Hepatocyte (in vitro differentiated cells): ENCODE data around the gene BLTP3A.

Experiments used
- EZH2 ChIP-seq: fragments of 200-600 bp; sonication (generic); IDR thresholded peaks from 2 replicates; pipeline ENCODE4 v1.6.1; 2016; ENCODE audit warnings: antibody characterized with exemption, mild to moderate bottlenecking, borderline replicate concordance
- TF ChIP-seq, protein P1 (sequence below): fragments of 200-600 bp; sonication (generic); IDR thresholded peaks from 2 replicates; pipeline ENCODE4 v1.5.1; 2016; ENCODE audit warnings: antibody characterized with exemption, mild to moderate bottlenecking; ENCODE audit not compliant: poor library complexity

DNA sequence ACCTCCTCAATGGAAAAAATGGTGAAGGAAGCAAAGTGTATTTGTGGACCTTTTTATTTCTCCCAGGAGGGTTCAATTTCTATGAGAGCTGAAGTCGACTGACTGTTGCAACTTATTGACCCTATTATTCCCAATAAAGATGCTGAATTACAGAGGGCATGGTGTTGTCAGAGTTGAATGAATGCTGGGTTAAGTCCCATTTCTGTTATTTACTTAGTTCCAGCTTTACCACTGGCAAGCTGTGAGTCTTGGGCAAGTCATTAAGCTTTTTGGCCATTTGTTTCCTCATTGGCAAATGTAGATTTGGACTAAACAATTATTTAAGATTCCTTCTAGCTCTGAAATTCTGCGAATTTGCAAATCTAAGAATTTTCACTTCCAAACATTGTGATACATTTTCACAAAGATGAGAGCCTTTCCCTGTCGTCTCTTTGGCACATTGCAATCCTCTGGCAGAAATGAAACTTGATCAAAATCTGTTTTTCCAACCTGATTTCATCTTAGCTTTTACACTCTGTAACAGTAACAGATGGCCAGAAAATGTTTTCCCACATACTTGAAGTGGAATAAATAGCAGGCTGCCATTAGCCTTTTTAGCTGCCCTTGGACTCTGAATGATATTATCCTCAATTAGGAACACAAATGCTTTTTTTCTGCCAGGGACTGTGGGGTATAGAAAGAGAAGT, 21.3 kb downstream of the BLTP3A start:
- TF ChIP-seq EZH2, result no peak
- TF ChIP-seq, protein P1, sequence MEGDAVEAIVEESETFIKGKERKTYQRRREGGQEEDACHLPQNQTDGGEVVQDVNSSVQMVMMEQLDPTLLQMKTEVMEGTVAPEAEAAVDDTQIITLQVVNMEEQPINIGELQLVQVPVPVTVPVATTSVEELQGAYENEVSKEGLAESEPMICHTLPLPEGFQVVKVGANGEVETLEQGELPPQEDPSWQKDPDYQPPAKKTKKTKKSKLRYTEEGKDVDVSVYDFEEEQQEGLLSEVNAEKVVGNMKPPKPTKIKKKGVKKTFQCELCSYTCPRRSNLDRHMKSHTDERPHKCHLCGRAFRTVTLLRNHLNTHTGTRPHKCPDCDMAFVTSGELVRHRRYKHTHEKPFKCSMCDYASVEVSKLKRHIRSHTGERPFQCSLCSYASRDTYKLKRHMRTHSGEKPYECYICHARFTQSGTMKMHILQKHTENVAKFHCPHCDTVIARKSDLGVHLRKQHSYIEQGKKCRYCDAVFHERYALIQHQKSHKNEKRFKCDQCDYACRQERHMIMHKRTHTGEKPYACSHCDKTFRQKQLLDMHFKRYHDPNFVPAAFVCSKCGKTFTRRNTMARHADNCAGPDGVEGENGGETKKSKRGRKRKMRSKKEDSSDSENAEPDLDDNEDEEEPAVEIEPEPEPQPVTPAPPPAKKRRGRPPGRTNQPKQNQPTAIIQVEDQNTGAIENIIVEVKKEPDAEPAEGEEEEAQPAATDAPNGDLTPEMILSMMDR, result no peak
